Bronchial epithelial cell (primary cell): Measurements from ENCODE around the gene ARID5B. TPM values are rescaled to one million over a fixed set of nuclear protein-coding genes. Genes with fewer than 3 reads are reported as not detected.

Experiments
- DNase-seq: peaks from one replicate; pipeline ENCODE4 v3.0.0-alpha.2; 2010; ENCODE audit warnings: low read depth
- FAIRE-seq: peaks from 2 replicates; lab custom pipeline; 2011; peaks lifted over from hg19 to GRCh38; lab: Jason Lieb, UNC
- H3K27me3 ChIP-seq: 2 replicates; pipeline ENCODE4 v1.5.1; 2011; ENCODE audit warnings: low read length; ENCODE audit not compliant: control insufficient read depth, insufficient read depth
- H3K36me3 ChIP-seq: 2 replicates; pipeline ENCODE4 v1.5.1; 2011; ENCODE audit warnings: low read length; ENCODE audit not compliant: control insufficient read depth, insufficient read depth
- H3K4me3 ChIP-seq: 2 replicates; pipeline ENCODE4 v1.5.1; 2011; ENCODE audit warnings: mild to moderate bottlenecking, low read depth, low read length, control low read depth
- total RNA-seq: library from RNA; depleted of rRNA; stranded (reverse); fragments of >200 nt; gene quantifications from 2 replicates; pipeline ENCODE4 v1.2.1, GENCODE V29; 2014
- TF ChIP-seq, protein P1 (sequence below): IDR thresholded peaks from 2 replicates; pipeline ENCODE4 v1.5.1; 2011; ENCODE audit warnings: mild to moderate bottlenecking, moderate library complexity, low read length, control low read depth, inconsistent platforms; ENCODE audit not compliant: insufficient read depth, severe bottlenecking

ARID5B gene
- total RNA-seq, 1 donor from 2014 or later = 7.1 TPM

DNA sequence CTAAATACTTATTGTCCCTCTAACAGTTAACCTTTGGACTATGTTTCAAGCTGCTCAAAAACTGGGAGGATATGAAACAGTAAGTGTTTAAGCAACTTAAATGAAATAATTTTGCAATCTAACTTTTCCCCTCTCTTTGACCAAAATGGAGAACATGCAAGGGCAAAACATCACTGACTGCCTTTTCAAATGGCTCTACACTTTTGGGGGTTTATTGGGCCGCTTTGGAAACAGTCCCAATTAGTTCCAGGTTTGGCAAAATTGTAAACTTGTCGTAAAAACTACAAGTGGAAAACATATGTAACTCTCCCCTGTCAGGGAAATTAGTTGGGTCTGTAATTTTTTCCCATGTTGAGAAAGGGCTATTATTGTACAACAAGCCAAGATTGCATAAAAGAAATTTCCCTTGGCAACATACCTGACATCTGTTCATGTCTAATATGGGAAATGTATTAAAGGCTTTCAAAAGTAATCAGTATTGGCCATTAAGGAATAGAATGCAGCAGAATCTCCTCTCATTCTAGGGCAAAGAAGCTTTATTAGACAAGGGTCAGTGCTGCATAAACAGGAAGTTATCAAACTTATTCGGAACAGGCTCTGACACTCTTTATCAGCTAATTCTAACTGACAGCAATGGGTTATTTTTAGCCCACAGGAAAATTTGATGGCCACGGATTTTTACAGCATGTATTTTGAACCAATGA is 157.9 kb downstream of the ARID5B start:
- peaks cover 10% of the 10 kb centered on the region for H3K36me3 ChIP-seq

DNA sequence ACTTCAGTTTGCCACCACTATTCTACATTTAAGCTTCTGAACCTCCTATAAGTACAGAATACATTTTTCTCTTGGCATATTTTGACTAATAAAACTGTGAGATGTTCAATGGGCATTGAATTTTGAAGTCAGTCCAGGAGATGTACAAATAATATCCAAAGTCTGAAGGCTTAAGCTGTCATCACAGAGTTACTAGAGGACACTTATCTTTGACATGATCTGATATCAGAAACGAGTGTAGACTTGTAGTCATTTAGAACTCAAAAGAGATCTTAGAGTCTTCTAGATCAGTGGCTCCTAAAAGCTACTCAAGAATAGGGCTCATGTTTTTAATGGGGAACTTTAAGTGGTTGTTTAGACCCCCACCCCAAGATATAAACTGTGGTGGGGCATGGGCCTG is 160.5 kb downstream of the ARID5B start:
- TF ChIP-seq, protein P1, sequence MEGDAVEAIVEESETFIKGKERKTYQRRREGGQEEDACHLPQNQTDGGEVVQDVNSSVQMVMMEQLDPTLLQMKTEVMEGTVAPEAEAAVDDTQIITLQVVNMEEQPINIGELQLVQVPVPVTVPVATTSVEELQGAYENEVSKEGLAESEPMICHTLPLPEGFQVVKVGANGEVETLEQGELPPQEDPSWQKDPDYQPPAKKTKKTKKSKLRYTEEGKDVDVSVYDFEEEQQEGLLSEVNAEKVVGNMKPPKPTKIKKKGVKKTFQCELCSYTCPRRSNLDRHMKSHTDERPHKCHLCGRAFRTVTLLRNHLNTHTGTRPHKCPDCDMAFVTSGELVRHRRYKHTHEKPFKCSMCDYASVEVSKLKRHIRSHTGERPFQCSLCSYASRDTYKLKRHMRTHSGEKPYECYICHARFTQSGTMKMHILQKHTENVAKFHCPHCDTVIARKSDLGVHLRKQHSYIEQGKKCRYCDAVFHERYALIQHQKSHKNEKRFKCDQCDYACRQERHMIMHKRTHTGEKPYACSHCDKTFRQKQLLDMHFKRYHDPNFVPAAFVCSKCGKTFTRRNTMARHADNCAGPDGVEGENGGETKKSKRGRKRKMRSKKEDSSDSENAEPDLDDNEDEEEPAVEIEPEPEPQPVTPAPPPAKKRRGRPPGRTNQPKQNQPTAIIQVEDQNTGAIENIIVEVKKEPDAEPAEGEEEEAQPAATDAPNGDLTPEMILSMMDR = no peak
- Histone ChIP-seq H3K27me3 (no peaks in the 10 kb centered on the region), H3K36me3 (peaks cover 11% of the 10 kb centered on the region), H3K4me3 (no peak overlapping the region)
- FAIRE-seq = no peak
- no peak for DNase-seq

More for the DNA sequence above, 157.9 kb downstream of the ARID5B start:
- TF ChIP-seq, protein P1 = no peak
- no peak overlapping the region for H3K4me3 ChIP-seq
- DNase-seq (no peak), FAIRE-seq (no peak)
- H3K27me3 ChIP-seq = no peaks in the 10 kb centered on the region

DNA sequence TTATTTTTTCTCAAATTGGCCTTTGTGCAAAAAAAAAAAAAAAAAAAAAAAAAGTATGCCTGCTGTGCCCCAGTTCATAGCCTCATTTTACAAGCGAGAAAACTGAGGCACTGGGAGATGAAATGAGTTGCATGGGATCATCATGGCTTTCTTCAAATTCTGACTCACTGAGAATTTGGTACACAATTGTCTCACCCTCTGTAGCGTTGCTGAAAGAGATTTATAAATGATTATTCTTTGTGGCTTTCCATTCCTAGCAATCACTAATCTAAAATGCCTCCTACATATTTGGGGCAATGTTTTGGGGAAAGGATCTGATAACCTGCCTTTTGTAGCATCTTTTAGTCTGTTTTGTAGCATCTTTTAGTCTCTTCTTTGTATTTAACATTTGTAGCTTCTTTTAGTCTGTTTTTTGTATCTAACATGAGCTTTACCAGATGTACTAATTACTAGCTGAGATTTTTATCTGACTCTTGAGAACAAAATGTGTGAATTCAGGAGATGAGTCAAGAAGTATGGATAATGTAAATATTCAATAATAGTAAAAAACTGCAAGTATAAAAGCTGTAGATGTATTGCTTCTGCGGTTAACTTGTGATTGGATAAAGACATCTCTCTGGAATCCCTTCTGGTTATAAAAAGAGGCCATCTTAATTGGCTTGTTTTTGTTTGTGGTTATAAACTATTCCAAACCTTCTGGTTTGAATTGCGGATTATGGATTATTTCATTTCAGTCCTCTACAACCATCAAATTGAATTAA is 161.4 kb downstream of the ARID5B start:
- Histone ChIP-seq H3K4me3 (no peak overlapping the region), H3K27me3 (no peaks in the 10 kb centered on the region), H3K36me3 (peaks cover 7% of the 10 kb centered on the region)
- DNase-seq (no peak), FAIRE-seq (no peak)
- TF ChIP-seq, protein P1 = no peak

DNA sequence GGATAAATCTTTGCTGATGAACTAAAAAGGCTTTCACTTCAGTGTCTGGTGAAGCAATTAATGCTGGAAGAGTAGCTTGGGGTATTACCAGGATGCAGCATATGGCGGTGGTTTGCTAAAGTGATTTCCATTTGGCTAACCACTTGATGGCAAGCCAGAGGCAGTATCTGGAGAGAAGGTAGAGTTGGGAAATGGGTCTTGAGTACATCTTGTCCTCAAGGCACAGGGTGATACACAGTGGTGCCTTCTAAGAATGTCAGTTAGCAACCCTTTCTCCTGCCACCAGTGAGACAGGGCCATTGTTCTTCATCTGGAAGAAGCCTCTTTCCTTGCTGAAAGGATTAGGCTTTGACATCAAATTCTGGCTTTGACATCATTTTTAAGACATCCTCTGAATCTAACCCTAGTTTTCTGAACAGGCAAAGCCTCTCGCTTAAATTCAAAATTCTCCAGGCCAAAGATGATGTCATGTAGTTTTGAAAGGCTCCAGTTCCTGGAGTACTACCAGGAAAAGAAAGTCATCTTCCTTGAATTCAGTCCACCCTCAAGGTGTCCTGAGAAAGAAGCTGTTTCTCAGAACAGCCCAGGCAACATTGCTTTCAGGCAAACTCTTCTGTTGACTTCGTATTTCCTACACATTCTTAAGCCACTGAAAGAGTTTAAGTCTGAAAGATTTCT is 162.4 kb downstream of the ARID5B start:
- no peak for FAIRE-seq
- peaks cover 7% of the 10 kb centered on the region for H3K36me3 ChIP-seq
- no peak for DNase-seq

DNA sequence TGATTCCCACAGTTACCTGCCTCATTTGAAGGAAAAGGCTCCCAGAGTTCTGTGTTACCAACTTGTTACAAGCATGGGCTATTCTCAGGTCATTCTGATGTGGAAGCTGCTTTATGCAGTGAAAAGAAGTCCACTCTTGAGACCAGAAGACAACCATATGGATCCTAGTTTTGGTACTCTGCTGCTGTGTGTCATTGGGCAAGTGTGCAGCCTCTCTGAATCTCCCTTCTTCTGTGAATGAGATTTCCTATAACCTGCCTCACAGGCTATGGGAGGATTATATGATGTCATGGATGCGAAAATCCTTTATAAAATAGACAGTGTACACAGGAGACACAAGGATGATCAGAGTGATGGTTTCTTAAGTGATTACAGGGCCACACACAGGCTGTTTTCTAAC is 166.1 kb downstream of the ARID5B start:
- DNase-seq = no peak
- H3K27me3 ChIP-seq = no peaks in the 10 kb centered on the region
- no peak overlapping the region for H3K4me3 ChIP-seq
- H3K36me3 ChIP-seq = peaks cover 10% of the 10 kb centered on the region
- FAIRE-seq = no peak
- TF ChIP-seq, protein P1 = no peak

More for the DNA sequence above, 162.4 kb downstream of the ARID5B start:
- Histone ChIP-seq H3K27me3 (no peaks in the 10 kb centered on the region), H3K4me3 (no peak overlapping the region)
- TF ChIP-seq, protein P1 = no peak
